ENCODE results near the gene SMG7.

Gene SMG7

DNA sequence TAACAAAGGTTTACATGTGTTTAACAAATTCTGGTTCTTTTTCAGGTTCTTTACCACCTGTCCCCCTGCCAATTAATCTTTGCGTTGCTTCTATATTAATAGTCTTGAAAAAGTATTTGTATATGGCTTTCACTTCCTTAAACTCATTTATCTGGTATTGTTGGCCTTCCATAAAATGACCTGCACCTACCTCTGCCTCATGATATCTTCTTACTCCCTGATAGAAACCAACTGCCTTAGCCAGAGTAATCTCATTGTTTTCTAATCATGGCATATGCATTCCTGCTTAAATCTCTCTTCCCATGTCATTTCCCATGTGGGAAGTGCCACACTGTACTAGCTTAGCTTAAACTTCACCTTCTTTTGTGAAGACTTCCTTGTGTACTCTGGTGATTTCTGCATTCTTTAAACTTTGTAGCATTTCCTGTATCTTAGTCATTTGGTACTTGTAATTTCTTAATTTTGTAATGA is 8.7 kb downstream of the SMG7 start:
- H3K79me1 ChIP-seq (ENCODE audit: low read length), result peaks cover 5% of the 10 kb centered on the region

DNA sequence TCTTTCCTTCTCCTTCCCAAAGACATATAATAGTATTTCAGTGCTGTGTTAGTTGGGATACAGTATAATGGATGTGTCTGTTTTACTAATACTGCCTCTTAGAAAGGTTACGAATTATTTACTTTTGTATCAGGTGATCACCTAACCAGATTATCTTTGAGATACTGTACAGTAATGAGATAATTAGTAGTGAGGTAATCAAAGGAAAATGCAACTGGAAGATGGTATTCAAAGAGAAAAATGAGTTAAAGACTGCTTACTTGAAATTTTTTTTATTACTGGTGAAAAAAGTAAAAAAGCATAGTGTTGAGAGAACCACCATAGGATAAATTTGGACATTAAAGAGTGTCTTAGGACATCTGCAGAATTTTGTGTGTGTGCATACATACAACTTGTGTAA is 10.9 kb downstream of the SMG7 start:
- no peak overlapping the region for H3K4ac ChIP-seq (ENCODE audit: low read depth, low read length)
- no peak overlapping the region for H4K5ac ChIP-seq (ENCODE audit: low read length)
- no peak overlapping the region for H3K4me2 ChIP-seq (ENCODE audit: low read length)
- H3K27ac ChIP-seq (ENCODE audit: low read depth, low read length), result no peak overlapping the region
- no peak overlapping the region for H2BK15ac ChIP-seq (replicated peaks; ENCODE audit: low read depth)
- H3K56ac ChIP-seq (ENCODE audit: low read length), result no peak overlapping the region
- H3K36me3 ChIP-seq (ENCODE audit: control insufficient read depth, insufficient read depth, low read length), result no peaks in the 10 kb centered on the region
- H3K4me3 ChIP-seq (ENCODE audit: low read length), result no peak overlapping the region
- no peak for DNase-seq
- H3K23ac ChIP-seq (ENCODE audit: low read length), result no peak overlapping the region
- peaks cover 62% of the 10 kb centered on the region for H3K79me2 ChIP-seq (ENCODE audit: control insufficient read depth, insufficient read depth, low read length)
- no CpG with 5 or more reads among the region's 1 CpG for WGBS (ENCODE audit: extremely low coverage, insufficient coverage, low lambda C conversion rate)
- H4K8ac ChIP-seq (ENCODE audit: low read depth, low read length), result no peak overlapping the region
- H3K18ac ChIP-seq (ENCODE audit: low read length), result no peak overlapping the region
- H2AK5ac ChIP-seq (ENCODE audit: low read length), result no peak overlapping the region
- H3K4me1 ChIP-seq (ENCODE audit: control insufficient read depth, low read depth, low read length), result peaks cover 7% of the 10 kb centered on the region
- H3K9ac ChIP-seq (ENCODE audit: low read length), result no peak overlapping the region
- H2BK5ac ChIP-seq (ENCODE audit: low read length), result no peak overlapping the region
- no peak overlapping the region for H2BK120ac ChIP-seq (ENCODE audit: low read depth, low read length)
- H3K27me3 ChIP-seq (ENCODE audit: insufficient read depth, low read length, poor library complexity), result no peaks in the 10 kb centered on the region
- peaks cover 8% of the 10 kb centered on the region for H3K79me1 ChIP-seq (ENCODE audit: low read length)

More for the DNA sequence above, 8.7 kb downstream of the SMG7 start:
- no CpG with 5 or more reads among the region's 1 CpG for whole genome bisulfite sequencing (ENCODE audit: extremely low coverage, insufficient coverage, low lambda C conversion rate)
- Histone ChIP-seq H3K36me3 (ENCODE audit: control insufficient read depth, insufficient read depth, low read length) (no peaks in the 10 kb centered on the region), H3K4me3 (ENCODE audit: low read length) (no peak overlapping the region), H3K56ac (ENCODE audit: low read length) (no peak overlapping the region), H3K4ac (ENCODE audit: low read depth, low read length) (no peak overlapping the region), H2AK5ac (ENCODE audit: low read length) (no peak overlapping the region), H3K18ac (ENCODE audit: low read length) (no peak overlapping the region), H3K9ac (ENCODE audit: low read length) (no peak overlapping the region), H3K23ac (ENCODE audit: low read length) (no peak overlapping the region), H3K4me1 (ENCODE audit: control insufficient read depth, low read depth, low read length) (peaks cover 7% of the 10 kb centered on the region), H3K4me2 (ENCODE audit: low read length) (no peak overlapping the region), H3K27me3 (ENCODE audit: insufficient read depth, low read length, poor library complexity) (no peaks in the 10 kb centered on the region), H3K27ac (ENCODE audit: low read depth, low read length) (no peak overlapping the region), H4K8ac (ENCODE audit: low read depth, low read length) (no peak overlapping the region), H2BK15ac (replicated peaks; ENCODE audit: low read depth) (no peak overlapping the region), H2BK5ac (ENCODE audit: low read length) (no peak overlapping the region), H4K5ac (ENCODE audit: low read length) (no peak overlapping the region), H2BK120ac (ENCODE audit: low read depth, low read length) (no peak overlapping the region), H3K79me2 (ENCODE audit: control insufficient read depth, insufficient read depth, low read length) (peaks cover 56% of the 10 kb centered on the region)
- peak; percentile 66 for DNase-seq

DNA sequence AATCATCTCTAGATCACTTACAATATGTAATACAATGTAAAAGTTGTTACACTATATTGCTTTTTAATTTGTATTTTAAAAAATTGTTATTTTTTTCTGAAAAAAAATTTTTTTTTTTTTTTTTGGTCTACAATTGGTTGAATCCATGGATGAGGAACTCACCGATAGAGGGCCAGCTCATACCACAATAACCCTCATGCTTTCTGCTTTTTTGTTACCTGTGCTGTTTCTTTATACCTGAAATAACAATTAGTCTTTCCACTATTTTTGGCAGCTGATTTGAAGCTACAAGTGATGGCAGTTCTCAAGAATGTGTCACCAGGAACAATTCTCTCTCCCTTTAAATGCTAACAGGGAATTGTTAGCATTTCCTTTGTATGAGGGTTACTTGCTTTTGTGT is 12.0 kb downstream of the SMG7 start:
- H2BK120ac ChIP-seq (ENCODE audit: low read depth, low read length), result no peak overlapping the region
- H4K8ac ChIP-seq (ENCODE audit: low read depth, low read length), result no peak overlapping the region
- peaks cover 7% of the 10 kb centered on the region for H3K4me1 ChIP-seq (ENCODE audit: control insufficient read depth, low read depth, low read length)
- H2AK5ac ChIP-seq (ENCODE audit: low read length), result no peak overlapping the region
- no peak overlapping the region for H2BK15ac ChIP-seq (replicated peaks; ENCODE audit: low read depth)
- no peak overlapping the region for H3K56ac ChIP-seq (ENCODE audit: low read length)
- peak; percentile 54 for DNase-seq
- no peak overlapping the region for H3K4ac ChIP-seq (ENCODE audit: low read depth, low read length)
- H3K36me3 ChIP-seq (ENCODE audit: control insufficient read depth, insufficient read depth, low read length), result no peaks in the 10 kb centered on the region
- H3K23ac ChIP-seq (ENCODE audit: low read length), result no peak overlapping the region
- no peak overlapping the region for H3K18ac ChIP-seq (ENCODE audit: low read length)
- peaks cover 59% of the 10 kb centered on the region for H3K79me2 ChIP-seq (ENCODE audit: control insufficient read depth, insufficient read depth, low read length)
- no peak overlapping the region for H2BK5ac ChIP-seq (ENCODE audit: low read length)
- no peaks in the 10 kb centered on the region for H3K27me3 ChIP-seq (ENCODE audit: insufficient read depth, low read length, poor library complexity)
- peaks cover 6% of the 10 kb centered on the region for H3K79me1 ChIP-seq (ENCODE audit: low read length)
- no peak overlapping the region for H3K27ac ChIP-seq (ENCODE audit: low read depth, low read length)
- WGBS (ENCODE audit: extremely low coverage, insufficient coverage, low lambda C conversion rate), result no CpG with 5 or more reads among the region's 1 CpG
- H3K4me3 ChIP-seq (ENCODE audit: low read length), result no peak overlapping the region
- H3K4me2 ChIP-seq (ENCODE audit: low read length), result no peak overlapping the region
- H3K9ac ChIP-seq (ENCODE audit: low read length), result no peak overlapping the region
- no peak overlapping the region for H4K5ac ChIP-seq (ENCODE audit: low read length)

DNA sequence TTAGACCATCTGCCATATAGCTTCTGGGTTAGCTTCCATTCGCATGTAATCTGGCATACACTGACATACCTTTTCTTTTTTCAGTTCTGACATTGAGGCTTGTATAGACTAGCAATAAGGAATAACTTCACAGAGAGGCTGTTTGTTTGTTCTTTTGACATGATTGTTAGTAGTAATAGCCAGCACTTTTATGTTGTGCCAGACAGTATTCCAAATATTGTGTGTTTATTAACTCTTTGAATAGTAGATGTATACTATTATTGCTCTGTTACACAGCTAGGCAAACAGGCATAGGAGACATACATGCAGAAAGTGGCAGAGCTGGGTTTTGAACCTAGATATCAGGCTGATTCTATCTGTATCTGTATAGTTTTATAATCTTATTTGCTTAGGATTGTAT is 12.6 kb downstream of the SMG7 start:
- Histone ChIP-seq H3K4me2 (ENCODE audit: low read length) (no peak overlapping the region), H2BK120ac (ENCODE audit: low read depth, low read length) (no peak overlapping the region), H3K79me2 (ENCODE audit: control insufficient read depth, insufficient read depth, low read length) (peaks cover 61% of the 10 kb centered on the region), H4K8ac (ENCODE audit: low read depth, low read length) (no peak overlapping the region), H2BK5ac (ENCODE audit: low read length) (no peak overlapping the region), H3K36me3 (ENCODE audit: control insufficient read depth, insufficient read depth, low read length) (no peaks in the 10 kb centered on the region), H3K27me3 (ENCODE audit: insufficient read depth, low read length, poor library complexity) (no peaks in the 10 kb centered on the region), H3K4me3 (ENCODE audit: low read length) (no peak overlapping the region), H3K9ac (ENCODE audit: low read length) (no peak overlapping the region), H3K18ac (ENCODE audit: low read length) (no peak overlapping the region), H4K5ac (ENCODE audit: low read length) (no peak overlapping the region), H2BK15ac (replicated peaks; ENCODE audit: low read depth) (no peak overlapping the region), H2AK5ac (ENCODE audit: low read length) (no peak overlapping the region), H3K4me1 (ENCODE audit: control insufficient read depth, low read depth, low read length) (peaks cover 7% of the 10 kb centered on the region), H3K23ac (ENCODE audit: low read length) (no peak overlapping the region), H3K79me1 (ENCODE audit: low read length) (peaks cover 7% of the 10 kb centered on the region), H3K4ac (ENCODE audit: low read depth, low read length) (no peak overlapping the region), H3K27ac (ENCODE audit: low read depth, low read length) (no peak overlapping the region), H3K56ac (ENCODE audit: low read length) (no peak overlapping the region)
- WGBS (ENCODE audit: extremely low coverage, insufficient coverage, low lambda C conversion rate), result no CpG with 5 or more reads among the region's 1 CpG
- DNase-seq, result no peak

DNA sequence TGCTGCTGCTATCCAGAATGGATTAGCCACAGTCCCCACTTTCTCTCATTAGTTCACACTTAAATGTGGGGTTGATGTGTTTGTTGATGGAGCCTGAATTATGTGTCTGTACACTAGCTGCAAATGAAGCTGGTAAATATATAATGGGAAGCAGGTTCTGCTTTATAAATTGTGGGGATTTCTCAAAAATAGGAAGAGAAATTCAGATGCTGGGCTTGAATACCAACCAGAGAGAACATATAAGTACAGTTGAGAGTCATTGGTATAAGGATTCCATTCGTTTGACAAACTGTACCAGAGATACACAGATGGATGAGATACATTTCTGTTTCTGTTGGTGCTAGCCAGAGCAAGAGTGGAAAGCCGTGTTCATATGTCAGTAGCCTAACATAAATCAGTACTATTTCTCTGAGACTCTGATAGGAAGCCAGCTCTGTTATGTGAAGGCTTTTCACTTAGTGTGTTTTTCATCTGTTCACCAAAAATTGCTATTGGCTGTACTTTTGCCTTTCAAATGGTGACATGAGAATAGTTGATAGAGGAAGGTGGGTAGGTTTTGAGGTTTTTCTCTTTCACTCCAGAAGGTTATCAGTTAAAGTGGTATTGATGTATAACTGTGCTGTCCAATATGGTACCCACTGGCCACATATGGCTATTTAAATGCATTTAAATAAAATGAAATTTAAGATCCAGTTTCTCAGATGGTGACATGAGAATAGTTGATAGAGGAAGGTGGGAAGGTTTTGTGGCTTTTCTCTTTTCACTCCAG is 15.6 kb downstream of the SMG7 start:
- Histone ChIP-seq H2BK5ac (ENCODE audit: low read length) (no peak overlapping the region), H3K4me1 (ENCODE audit: control insufficient read depth, low read depth, low read length) (no peaks in the 10 kb centered on the region), H4K8ac (ENCODE audit: low read depth, low read length) (no peak overlapping the region), H3K23ac (ENCODE audit: low read length) (no peak overlapping the region), H3K9ac (ENCODE audit: low read length) (no peak overlapping the region), H3K4me3 (ENCODE audit: low read length) (no peak overlapping the region), H3K36me3 (ENCODE audit: control insufficient read depth, insufficient read depth, low read length) (no peaks in the 10 kb centered on the region), H2BK120ac (ENCODE audit: low read depth, low read length) (no peak overlapping the region), H3K79me2 (ENCODE audit: control insufficient read depth, insufficient read depth, low read length) (peaks cover 50% of the 10 kb centered on the region), H3K79me1 (ENCODE audit: low read length) (peaks cover 7% of the 10 kb centered on the region), H3K4ac (ENCODE audit: low read depth, low read length) (no peak overlapping the region), H3K4me2 (ENCODE audit: low read length) (no peak overlapping the region), H3K27ac (ENCODE audit: low read depth, low read length) (no peak overlapping the region), H3K56ac (ENCODE audit: low read length) (no peak overlapping the region), H2AK5ac (ENCODE audit: low read length) (no peak overlapping the region), H4K5ac (ENCODE audit: low read length) (no peak overlapping the region), H3K27me3 (ENCODE audit: insufficient read depth, low read length, poor library complexity) (no peaks in the 10 kb centered on the region), H2BK15ac (replicated peaks; ENCODE audit: low read depth) (no peak overlapping the region), H3K18ac (ENCODE audit: low read length) (no peak overlapping the region)
- WGBS (ENCODE audit: extremely low coverage, insufficient coverage, low lambda C conversion rate), result no CpG with 5 or more reads among the region's 2 CpGs
- no peak for DNase-seq

DNA sequence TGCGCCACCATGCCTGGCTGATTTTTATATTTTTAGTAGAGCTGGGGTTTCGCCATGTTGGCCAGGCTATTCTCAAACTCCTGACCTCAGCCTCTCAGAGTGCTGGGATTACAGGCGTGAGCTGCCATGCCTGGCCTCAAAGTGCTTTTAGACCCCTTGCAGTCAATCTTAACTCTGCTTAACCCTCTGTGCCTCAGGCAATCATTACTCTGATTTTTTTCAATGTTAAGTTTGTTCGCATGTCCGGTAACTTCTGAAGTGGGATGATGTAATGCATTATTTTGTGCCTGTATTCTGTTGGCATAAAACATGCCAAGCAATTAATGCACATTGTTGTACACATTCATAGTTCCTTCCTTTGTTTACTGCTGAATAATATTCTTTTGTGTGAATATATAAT is 18.6 kb downstream of the SMG7 start:
- Histone ChIP-seq H3K4me3 (ENCODE audit: low read length) (no peak overlapping the region), H2BK15ac (replicated peaks; ENCODE audit: low read depth) (no peak overlapping the region), H3K9ac (ENCODE audit: low read length) (no peak overlapping the region), H3K23ac (ENCODE audit: low read length) (no peak overlapping the region), H3K79me2 (ENCODE audit: control insufficient read depth, insufficient read depth, low read length) (peaks cover 52% of the 10 kb centered on the region), H3K79me1 (ENCODE audit: low read length) (peaks cover 7% of the 10 kb centered on the region), H2BK120ac (ENCODE audit: low read depth, low read length) (no peak overlapping the region), H3K18ac (ENCODE audit: low read length) (no peak overlapping the region), H4K5ac (ENCODE audit: low read length) (no peak overlapping the region), H3K4me1 (ENCODE audit: control insufficient read depth, low read depth, low read length) (no peaks in the 10 kb centered on the region), H2BK5ac (ENCODE audit: low read length) (no peak overlapping the region), H3K56ac (ENCODE audit: low read length) (no peak overlapping the region), H3K27me3 (ENCODE audit: insufficient read depth, low read length, poor library complexity) (no peaks in the 10 kb centered on the region), H4K8ac (ENCODE audit: low read depth, low read length) (no peak overlapping the region), H3K4me2 (ENCODE audit: low read length) (no peak overlapping the region), H2AK5ac (ENCODE audit: low read length) (no peak overlapping the region), H3K4ac (ENCODE audit: low read depth, low read length) (no peak overlapping the region), H3K36me3 (ENCODE audit: control insufficient read depth, insufficient read depth, low read length) (no peaks in the 10 kb centered on the region), H3K27ac (ENCODE audit: low read depth, low read length) (no peak overlapping the region)
- no peak for DNase-seq
- no CpG with 5 or more reads among the region's 5 CpGs for WGBS (ENCODE audit: extremely low coverage, insufficient coverage, low lambda C conversion rate)

All from mesendoderm (in vitro differentiated cells).